ENCODE measurements around the gene ACTN4. TPM values are rescaled to one million over a fixed set of nuclear protein-coding genes. Genes with fewer than 3 reads are reported as not detected.

ACTN4 gene
- total and polyA plus RNA-seq, 2 donors (not counting 1 experiment from before 2014, with no cell fraction given), result 108 to 164 TPM

DNA sequence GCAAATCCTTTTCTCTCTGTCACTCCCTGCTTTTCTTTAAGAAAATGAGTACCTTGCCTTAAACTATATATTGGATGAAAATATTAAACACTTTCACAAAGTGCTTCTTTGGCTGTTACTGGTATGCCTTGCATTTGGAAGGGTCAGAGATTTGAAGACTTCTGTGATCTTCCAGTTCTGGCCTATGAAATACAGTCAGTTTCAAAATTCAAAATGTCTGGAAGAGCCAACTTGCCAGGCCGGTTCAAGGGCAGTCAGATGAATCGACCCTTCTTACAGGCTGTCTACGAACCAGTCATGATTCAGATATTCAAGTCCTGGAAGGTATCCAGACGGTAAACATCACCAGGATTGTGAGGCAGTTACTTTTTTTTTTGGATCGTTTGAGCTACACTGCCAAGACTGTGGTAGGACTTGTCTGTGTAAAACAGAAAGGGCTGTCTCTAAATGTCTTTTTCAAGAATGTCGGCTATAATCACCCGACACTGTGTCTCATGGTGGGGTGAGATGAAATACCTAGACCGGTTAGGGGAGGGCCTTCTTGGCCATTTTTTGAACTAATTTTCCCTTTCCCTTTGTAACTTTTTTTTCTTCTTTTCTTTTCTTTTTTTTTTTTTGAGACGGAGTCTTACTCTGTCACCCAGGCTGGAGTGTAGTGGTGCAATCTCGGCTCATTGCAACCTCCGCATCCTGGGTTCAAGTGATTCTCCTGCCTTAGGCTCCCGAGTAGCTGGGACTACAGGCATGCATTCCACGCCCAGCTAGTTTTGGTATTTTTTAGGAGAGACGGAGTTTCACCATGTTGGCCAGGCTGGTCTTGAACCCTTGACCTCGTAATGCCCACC, 11.2 kb downstream of the ACTN4 start:
- H3K4me2 ChIP-seq (replicated peaks; ENCODE audit: low read depth, low read length, poor library complexity, severe bottlenecking), result no peak overlapping the region
- TF ChIP-seq, protein P1, sequence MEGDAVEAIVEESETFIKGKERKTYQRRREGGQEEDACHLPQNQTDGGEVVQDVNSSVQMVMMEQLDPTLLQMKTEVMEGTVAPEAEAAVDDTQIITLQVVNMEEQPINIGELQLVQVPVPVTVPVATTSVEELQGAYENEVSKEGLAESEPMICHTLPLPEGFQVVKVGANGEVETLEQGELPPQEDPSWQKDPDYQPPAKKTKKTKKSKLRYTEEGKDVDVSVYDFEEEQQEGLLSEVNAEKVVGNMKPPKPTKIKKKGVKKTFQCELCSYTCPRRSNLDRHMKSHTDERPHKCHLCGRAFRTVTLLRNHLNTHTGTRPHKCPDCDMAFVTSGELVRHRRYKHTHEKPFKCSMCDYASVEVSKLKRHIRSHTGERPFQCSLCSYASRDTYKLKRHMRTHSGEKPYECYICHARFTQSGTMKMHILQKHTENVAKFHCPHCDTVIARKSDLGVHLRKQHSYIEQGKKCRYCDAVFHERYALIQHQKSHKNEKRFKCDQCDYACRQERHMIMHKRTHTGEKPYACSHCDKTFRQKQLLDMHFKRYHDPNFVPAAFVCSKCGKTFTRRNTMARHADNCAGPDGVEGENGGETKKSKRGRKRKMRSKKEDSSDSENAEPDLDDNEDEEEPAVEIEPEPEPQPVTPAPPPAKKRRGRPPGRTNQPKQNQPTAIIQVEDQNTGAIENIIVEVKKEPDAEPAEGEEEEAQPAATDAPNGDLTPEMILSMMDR (IDR thresholded peaks at IDR 0.05), result no peak
- no peak for TF ChIP-seq EZH2 (IDR thresholded peaks at IDR 0.05; ENCODE audit: borderline replicate concordance, insufficient read depth, low read depth, low read length, poor library complexity, severe bottlenecking)
- H3K27me3 Mint-ChIP-seq, result no peaks in the 10 kb centered on the region
- no peak for DNase-seq
- ChIA-PET POLR2A (no interaction called here), CTCF (no interaction called here)
- H3K36me3 ChIP-seq (replicated peaks in 1 of 2; ENCODE audit: control extremely low read depth in 1 of 2, control insufficient read depth in 1 of 2, extremely low read depth in 1 of 2, insufficient read depth in 2 of 2, low read length in 1 of 2), result peaks cover 0 to 30% of the 10 kb centered on the region in 2 experiments
- H3K79me2 ChIP-seq (ENCODE audit: control insufficient read depth, insufficient read depth, low read length), result peaks cover 100% of the 10 kb centered on the region
- peaks cover 44% of the 10 kb centered on the region for H3K4me1 Mint-ChIP-seq
- no peak overlapping the region for H3K27ac ChIP-seq (ENCODE audit: low read length in 2 of 2)
- H3K9me3 ChIP-seq (ENCODE audit: control extremely low read depth in 1 of 3, control insufficient read depth in 2 of 3, insufficient read depth in 1 of 3, low read length in 2 of 3), result no peaks in the 10 kb centered on the region
- H2AFZ ChIP-seq (ENCODE audit: insufficient read depth, low read depth, low read length, poor library complexity, severe bottlenecking), result no peak overlapping the region
- peaks cover 6 to 12% of the 10 kb centered on the region in 2 donors for H3K4me1 ChIP-seq (ENCODE audit: control insufficient read depth in 2 of 2, insufficient read depth in 2 of 2, low read length in 2 of 2)
- H3K4me3 Mint-ChIP-seq, result no peak overlapping the region
- ATAC-seq (ENCODE audit: low read depth), result no peak
- no peaks in the 10 kb centered on the region for H3K9me3 Mint-ChIP-seq (ENCODE audit: insufficient read depth)
- H3K4me3 ChIP-seq (ENCODE audit: control extremely low read depth in 1 of 5, extremely low read depth in 1 of 5, insufficient read depth in 1 of 5, low read depth in 2 of 5, low read length in 4 of 5), result no peak overlapping the region
- 90% methylated on average over 8 of the region's 15 CpGs for WGBS (ENCODE audit: insufficient coverage)
- intact Hi-C loops (cut with micrococcal nuclease), result no loop called here
- peaks cover 57% of the 10 kb centered on the region for H4K20me1 ChIP-seq (ENCODE audit: control insufficient read depth, insufficient read depth, low read length, poor library complexity, severe bottlenecking)
- H3K9ac ChIP-seq (ENCODE audit: low read length), result no peak overlapping the region
- H3K27ac Mint-ChIP-seq, result no peak overlapping the region
- no peaks in the 10 kb centered on the region for H3K27me3 ChIP-seq (replicated peaks in 1 of 4; ENCODE audit: control extremely low read depth in 1 of 4, control insufficient read depth in 3 of 4, insufficient read depth in 4 of 4, low read length in 3 of 4)

DNA sequence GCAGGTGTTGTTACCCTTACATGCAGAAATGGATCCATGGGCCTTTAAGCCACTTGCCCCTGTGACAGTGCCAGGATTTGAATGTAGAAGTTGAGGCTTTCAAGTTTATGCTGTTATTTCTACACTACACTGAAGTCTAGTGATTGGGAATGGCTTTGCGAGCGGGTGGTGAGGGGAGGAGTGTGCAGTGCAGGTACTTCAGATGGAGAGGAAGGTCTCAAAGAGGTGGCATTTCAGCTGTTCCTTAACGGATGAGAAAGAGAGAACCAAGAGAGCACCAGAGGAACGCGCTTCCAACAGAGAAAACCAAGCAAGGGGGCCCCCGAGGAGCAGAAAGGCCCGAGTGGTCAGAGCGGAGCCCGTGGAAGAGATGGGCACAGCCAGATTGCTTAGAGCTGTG, 13.3 kb downstream of the ACTN4 start:
- no peak overlapping the region for H3K4me3 Mint-ChIP-seq
- Histone ChIP-seq H3K4me3 (ENCODE audit: control extremely low read depth in 1 of 5, extremely low read depth in 1 of 5, insufficient read depth in 1 of 5, low read depth in 2 of 5, low read length in 4 of 5) (no peak overlapping the region), H3K27ac (ENCODE audit: low read length in 2 of 2) (no peak overlapping the region), H3K27me3 (replicated peaks in 1 of 4; ENCODE audit: control extremely low read depth in 1 of 4, control insufficient read depth in 3 of 4, insufficient read depth in 4 of 4, low read length in 3 of 4) (no peaks in the 10 kb centered on the region), H3K9me3 (ENCODE audit: control extremely low read depth in 1 of 3, control insufficient read depth in 2 of 3, insufficient read depth in 1 of 3, low read length in 2 of 3) (no peaks in the 10 kb centered on the region), H3K4me2 (replicated peaks; ENCODE audit: low read depth, low read length, poor library complexity, severe bottlenecking) (no peak overlapping the region), H3K9ac (ENCODE audit: low read length) (no peak overlapping the region), H3K4me1 (ENCODE audit: control insufficient read depth in 2 of 2, insufficient read depth in 2 of 2, low read length in 2 of 2) (peaks cover 19 to 28% of the 10 kb centered on the region in 2 donors), H3K79me2 (ENCODE audit: control insufficient read depth, insufficient read depth, low read length) (peaks cover 100% of the 10 kb centered on the region), H4K20me1 (ENCODE audit: control insufficient read depth, insufficient read depth, low read length, poor library complexity, severe bottlenecking) (peaks cover 58% of the 10 kb centered on the region), H2AFZ (ENCODE audit: insufficient read depth, low read depth, low read length, poor library complexity, severe bottlenecking) (no peak overlapping the region), H3K36me3 (replicated peaks in 1 of 2; ENCODE audit: control extremely low read depth in 1 of 2, control insufficient read depth in 1 of 2, extremely low read depth in 1 of 2, insufficient read depth in 2 of 2, low read length in 1 of 2) (peaks cover 0 to 22% of the 10 kb centered on the region in 2 experiments)
- no peak for ATAC-seq (ENCODE audit: low read depth)
- CTCF ChIA-PET, result interaction anchor here (0.5 to 0.6 kb wide), 2 partner anchors 127 to 152 kb away, joined by 3 read pairs; no protein-coding TSS in a partner anchor
- TF ChIP-seq EZH2 (IDR thresholded peaks at IDR 0.05; ENCODE audit: borderline replicate concordance, insufficient read depth, low read depth, low read length, poor library complexity, severe bottlenecking), result no peak
- TF ChIP-seq, protein P1 (IDR thresholded peaks at IDR 0.05), result no peak
- H3K27ac Mint-ChIP-seq, result no peak overlapping the region
- H3K27me3 Mint-ChIP-seq, result no peaks in the 10 kb centered on the region
- POLR2A ChIA-PET, result no interaction called here
- DNase-seq, result no peak
- WGBS (ENCODE audit: insufficient coverage), result 96% methylated on average over 4 of the region's 9 CpGs
- intact Hi-C loops (cut with micrococcal nuclease), result no loop called here
- peaks cover 48% of the 10 kb centered on the region for H3K4me1 Mint-ChIP-seq
- no peaks in the 10 kb centered on the region for H3K9me3 Mint-ChIP-seq (ENCODE audit: insufficient read depth)

Data from B cell (primary cell).